ENCODE measurements around the gene SERPINI1. TPM values are rescaled to one million over a fixed set of nuclear protein-coding genes. Genes with fewer than 3 reads are reported as not detected.

Gene SERPINI1
- total and polyA plus RNA-seq, 9 of the 15 experiments (the other 6 are each of a cell fraction or from before 2014, with no cell fraction given) = 1.6 to 9.9 (median 3.5) TPM

DNA sequence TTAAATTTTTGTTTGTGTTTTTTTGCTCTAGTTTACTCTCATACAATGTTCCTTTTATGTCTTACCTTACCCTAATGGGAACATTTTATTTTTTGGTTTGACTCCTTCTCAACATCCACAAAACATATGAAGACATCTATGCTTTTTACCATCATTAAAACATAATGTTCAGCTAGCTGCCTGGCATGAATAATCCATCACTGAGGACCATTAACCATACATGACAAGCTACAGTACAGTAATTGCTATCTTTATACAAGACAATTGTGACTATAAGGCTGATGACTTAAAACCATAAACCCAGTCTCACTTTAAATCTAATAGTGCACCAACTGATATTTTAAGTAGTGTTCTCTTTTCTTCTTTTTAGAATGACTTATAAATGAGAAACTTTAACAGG is 13.7 kb downstream of the SERPINI1 start (continued):
- no peak for TF ChIP-seq HINFP (tag; conservative IDR thresholded peaks at IDR 0.05; ENCODE audit: low read depth)
- no peak for TF ChIP-seq ZNF282 (CRISPR knock-in tag; IDR thresholded peaks at IDR 0.05)
- TF ChIP-seq, protein P1, sequence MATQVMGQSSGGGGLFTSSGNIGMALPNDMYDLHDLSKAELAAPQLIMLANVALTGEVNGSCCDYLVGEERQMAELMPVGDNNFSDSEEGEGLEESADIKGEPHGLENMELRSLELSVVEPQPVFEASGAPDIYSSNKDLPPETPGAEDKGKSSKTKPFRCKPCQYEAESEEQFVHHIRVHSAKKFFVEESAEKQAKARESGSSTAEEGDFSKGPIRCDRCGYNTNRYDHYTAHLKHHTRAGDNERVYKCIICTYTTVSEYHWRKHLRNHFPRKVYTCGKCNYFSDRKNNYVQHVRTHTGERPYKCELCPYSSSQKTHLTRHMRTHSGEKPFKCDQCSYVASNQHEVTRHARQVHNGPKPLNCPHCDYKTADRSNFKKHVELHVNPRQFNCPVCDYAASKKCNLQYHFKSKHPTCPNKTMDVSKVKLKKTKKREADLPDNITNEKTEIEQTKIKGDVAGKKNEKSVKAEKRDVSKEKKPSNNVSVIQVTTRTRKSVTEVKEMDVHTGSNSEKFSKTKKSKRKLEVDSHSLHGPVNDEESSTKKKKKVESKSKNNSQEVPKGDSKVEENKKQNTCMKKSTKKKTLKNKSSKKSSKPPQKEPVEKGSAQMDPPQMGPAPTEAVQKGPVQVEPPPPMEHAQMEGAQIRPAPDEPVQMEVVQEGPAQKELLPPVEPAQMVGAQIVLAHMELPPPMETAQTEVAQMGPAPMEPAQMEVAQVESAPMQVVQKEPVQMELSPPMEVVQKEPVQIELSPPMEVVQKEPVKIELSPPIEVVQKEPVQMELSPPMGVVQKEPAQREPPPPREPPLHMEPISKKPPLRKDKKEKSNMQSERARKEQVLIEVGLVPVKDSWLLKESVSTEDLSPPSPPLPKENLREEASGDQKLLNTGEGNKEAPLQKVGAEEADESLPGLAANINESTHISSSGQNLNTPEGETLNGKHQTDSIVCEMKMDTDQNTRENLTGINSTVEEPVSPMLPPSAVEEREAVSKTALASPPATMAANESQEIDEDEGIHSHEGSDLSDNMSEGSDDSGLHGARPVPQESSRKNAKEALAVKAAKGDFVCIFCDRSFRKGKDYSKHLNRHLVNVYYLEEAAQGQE (IDR thresholded peaks at IDR 0.05; ENCODE audit: borderline replicate concordance) = no peak
- TF ChIP-seq, protein P1 (CRISPR knock-in tag; IDR thresholded peaks at IDR 0.05; ENCODE audit: low read depth) = no peak
- TF ChIP-seq RB1 (IDR thresholded peaks at IDR 0.05; ENCODE audit: low read depth) = no peak
- no peak for TF ChIP-seq ETS2 (tag; IDR thresholded peaks at IDR 0.05; ENCODE audit: borderline replicate concordance, poor library complexity, severe bottlenecking)
- TF ChIP-seq TCF7 (IDR thresholded peaks at IDR 0.05; ENCODE audit: borderline replicate concordance) = no peak
- TF ChIP-seq, protein P2, sequence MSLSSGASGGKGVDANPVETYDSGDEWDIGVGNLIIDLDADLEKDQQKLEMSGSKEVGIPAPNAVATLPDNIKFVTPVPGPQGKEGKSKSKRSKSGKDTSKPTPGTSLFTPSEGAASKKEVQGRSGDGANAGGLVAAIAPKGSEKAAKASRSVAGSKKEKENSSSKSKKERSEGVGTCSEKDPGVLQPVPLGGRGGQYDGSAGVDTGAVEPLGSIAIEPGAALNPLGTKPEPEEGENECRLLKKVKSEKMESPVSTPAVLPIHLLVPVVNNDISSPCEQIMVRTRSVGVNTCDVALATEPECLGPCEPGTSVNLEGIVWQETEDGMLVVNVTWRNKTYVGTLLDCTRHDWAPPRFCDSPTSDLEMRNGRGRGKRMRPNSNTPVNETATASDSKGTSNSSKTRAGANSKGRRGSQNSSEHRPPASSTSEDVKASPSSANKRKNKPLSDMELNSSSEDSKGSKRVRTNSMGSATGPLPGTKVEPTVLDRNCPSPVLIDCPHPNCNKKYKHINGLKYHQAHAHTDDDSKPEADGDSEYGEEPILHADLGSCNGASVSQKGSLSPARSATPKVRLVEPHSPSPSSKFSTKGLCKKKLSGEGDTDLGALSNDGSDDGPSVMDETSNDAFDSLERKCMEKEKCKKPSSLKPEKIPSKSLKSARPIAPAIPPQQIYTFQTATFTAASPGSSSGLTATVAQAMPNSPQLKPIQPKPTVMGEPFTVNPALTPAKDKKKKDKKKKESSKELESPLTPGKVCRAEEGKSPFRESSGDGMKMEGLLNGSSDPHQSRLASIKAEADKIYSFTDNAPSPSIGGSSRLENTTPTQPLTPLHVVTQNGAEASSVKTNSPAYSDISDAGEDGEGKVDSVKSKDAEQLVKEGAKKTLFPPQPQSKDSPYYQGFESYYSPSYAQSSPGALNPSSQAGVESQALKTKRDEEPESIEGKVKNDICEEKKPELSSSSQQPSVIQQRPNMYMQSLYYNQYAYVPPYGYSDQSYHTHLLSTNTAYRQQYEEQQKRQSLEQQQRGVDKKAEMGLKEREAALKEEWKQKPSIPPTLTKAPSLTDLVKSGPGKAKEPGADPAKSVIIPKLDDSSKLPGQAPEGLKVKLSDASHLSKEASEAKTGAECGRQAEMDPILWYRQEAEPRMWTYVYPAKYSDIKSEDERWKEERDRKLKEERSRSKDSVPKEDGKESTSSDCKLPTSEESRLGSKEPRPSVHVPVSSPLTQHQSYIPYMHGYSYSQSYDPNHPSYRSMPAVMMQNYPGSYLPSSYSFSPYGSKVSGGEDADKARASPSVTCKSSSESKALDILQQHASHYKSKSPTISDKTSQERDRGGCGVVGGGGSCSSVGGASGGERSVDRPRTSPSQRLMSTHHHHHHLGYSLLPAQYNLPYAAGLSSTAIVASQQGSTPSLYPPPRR (CRISPR knock-in tag; IDR thresholded peaks at IDR 0.05; ENCODE audit: borderline replicate concordance) = no peak

All from K562 (cell line).